Transverse colon (tissue), 3 donors: ENCODE data around the gene CDK14.

ENCODE experiments used
- POLR2A ChIP-seq: fragments of 450-650 bp; IDR thresholded peaks from one replicate; pipeline ENCODE4 v1.6.1; 2016; ENCODE audit warnings: antibody characterized with exemption, mild to moderate bottlenecking, moderate library complexity
- TF ChIP-seq, protein P1 (sequence below), 5 experiments: fragments of 200-600 bp in 3 of 5; fragments of 450-650 bp in 2 of 5; sonication (generic) in 3 of 5; IDR thresholded peaks; 1 replicate in 2 of 5; 2 replicates in 3 of 5; pipeline ENCODE4 v1.5.1; 2016 to 2017; ENCODE audit warnings: antibody characterized with exemption in 5 of 5, inconsistent platforms in 3 of 5, mild to moderate bottlenecking in 2 of 5, moderate library complexity in 1 of 5

DNA sequence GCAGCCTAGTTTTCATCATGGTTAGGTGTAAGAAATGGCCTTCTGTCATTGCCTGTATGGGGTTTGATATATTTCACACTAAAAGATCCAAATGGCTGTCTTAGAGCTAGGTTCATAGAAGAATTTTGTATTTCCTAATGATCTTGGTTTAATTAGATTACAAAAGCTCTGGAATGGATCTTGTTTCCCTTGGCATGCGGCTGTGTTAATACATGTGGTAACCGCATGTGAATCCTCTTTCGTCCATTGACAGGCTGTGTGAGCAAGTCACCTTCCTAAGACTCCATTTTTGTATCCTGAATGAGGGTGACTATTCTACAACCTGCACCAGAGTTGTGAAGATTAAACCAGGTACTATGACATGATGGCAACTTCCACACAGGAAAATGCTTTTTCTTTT, 655.8 kb downstream of the CDK14 start:
- TF ChIP-seq, protein P1, sequence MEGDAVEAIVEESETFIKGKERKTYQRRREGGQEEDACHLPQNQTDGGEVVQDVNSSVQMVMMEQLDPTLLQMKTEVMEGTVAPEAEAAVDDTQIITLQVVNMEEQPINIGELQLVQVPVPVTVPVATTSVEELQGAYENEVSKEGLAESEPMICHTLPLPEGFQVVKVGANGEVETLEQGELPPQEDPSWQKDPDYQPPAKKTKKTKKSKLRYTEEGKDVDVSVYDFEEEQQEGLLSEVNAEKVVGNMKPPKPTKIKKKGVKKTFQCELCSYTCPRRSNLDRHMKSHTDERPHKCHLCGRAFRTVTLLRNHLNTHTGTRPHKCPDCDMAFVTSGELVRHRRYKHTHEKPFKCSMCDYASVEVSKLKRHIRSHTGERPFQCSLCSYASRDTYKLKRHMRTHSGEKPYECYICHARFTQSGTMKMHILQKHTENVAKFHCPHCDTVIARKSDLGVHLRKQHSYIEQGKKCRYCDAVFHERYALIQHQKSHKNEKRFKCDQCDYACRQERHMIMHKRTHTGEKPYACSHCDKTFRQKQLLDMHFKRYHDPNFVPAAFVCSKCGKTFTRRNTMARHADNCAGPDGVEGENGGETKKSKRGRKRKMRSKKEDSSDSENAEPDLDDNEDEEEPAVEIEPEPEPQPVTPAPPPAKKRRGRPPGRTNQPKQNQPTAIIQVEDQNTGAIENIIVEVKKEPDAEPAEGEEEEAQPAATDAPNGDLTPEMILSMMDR (IDR thresholded peaks at IDR 0.05), result no peak
- TF ChIP-seq POLR2A, result no peak
